HUES48 (cell line): ENCODE data around the gene CADM4.

Experiments
- H3K27ac ChIP-seq: one replicate; pipeline ENCODE4 v1.7.0; 2013; ENCODE audit warnings: low read depth, low read length, inconsistent platforms
- H3K27me3 ChIP-seq: 2 replicates; pipeline ENCODE4 v1.6.1; 2013; ENCODE audit warnings: mild to moderate bottlenecking, low read length; ENCODE audit not compliant: control insufficient read depth, insufficient read depth
- H3K36me3 ChIP-seq: 2 replicates; pipeline ENCODE4 v1.6.1; 2013; ENCODE audit warnings: low read length; ENCODE audit not compliant: control insufficient read depth, insufficient read depth
- H3K4me1 ChIP-seq: 2 replicates; pipeline ENCODE4 v1.6.1; 2013; ENCODE audit warnings: mild to moderate bottlenecking, low read length; ENCODE audit not compliant: control insufficient read depth, insufficient read depth
- H3K4me3 ChIP-seq: 2 replicates; pipeline ENCODE4 v1.5.1; 2013; ENCODE audit warnings: mild to moderate bottlenecking, low read depth, low read length
- H3K9ac ChIP-seq: 2 replicates; pipeline ENCODE4 v1.6.1; 2013; ENCODE audit warnings: mild to moderate bottlenecking, low read depth, low read length, moderate library complexity
- H3K9me3 ChIP-seq: 2 replicates; pipeline ENCODE4 v1.6.1; 2013; ENCODE audit warnings: low read length; ENCODE audit not compliant: control insufficient read depth, insufficient read depth

The CADM4 gene

GRCh38 chr19:43575955-43576878 lies 63.4 kb downstream of the CADM4 start:
- Histone ChIP-seq H3K36me3 (peaks cover 10% of the 10 kb centered on the region), H3K27ac (peak overlapping the region; percentile 46), H3K4me3 (peak overlapping the region; percentile 42), H3K9ac (0 out of 2 replicates have a peak overlapping the region, but pooled peaks have one; percentile 2), H3K4me1 (peaks cover 11% of the 10 kb centered on the region; the same call in 1 of the 2 replicates), H3K27me3 (no peaks in the 10 kb centered on the region), H3K9me3 (no peaks in the 10 kb centered on the region)

GRCh38 chr19:43575156-43575950 lies 64.3 kb downstream of the CADM4 start, which contains the start of the genes PINLYP and XRCC1:
TSS of gene PINLYP (plus strand) at chr19:43575801. CDS start at chr19:43577192, 1,391 bp downstream.
TSS of gene XRCC1 (minus strand) at chr19:43575527. CDS start at chr19:43575458, 69 bp downstream.
- Histone ChIP-seq H3K9me3 (no peaks in the 10 kb centered on the region), H3K9ac (peak within 1 kb of the TSS; percentile 62), H3K27ac (peak within 1 kb of the TSS; percentile 46), H3K4me3 (peak within 1 kb of the TSS; percentile 82), H3K27me3 (no peaks in the 10 kb centered on the region), H3K36me3 (peaks cover 10% of the 10 kb centered on the region), H3K4me1 (peaks cover 11% of the 10 kb centered on the region; the same call in 1 of the 2 replicates)

GRCh38 chr19:43574424-43575155 lies 65.1 kb downstream of the CADM4 start:
- Histone ChIP-seq H3K27ac (peak overlapping the region; percentile 43), H3K4me1 (peaks cover 11% of the 10 kb centered on the region; the same call in 1 of the 2 replicates)

More at GRCh38 chr19:43574424-43575155, 65.1 kb downstream of the CADM4 start:
- Histone ChIP-seq H3K4me3 (peak overlapping the region; percentile 82), H3K36me3 (peaks cover 10% of the 10 kb centered on the region), H3K9me3 (no peaks in the 10 kb centered on the region), H3K9ac (peak overlapping the region; percentile 62), H3K27me3 (no peaks in the 10 kb centered on the region)
